Gastroesophageal sphincter (tissue), 4 donors: ENCODE measurements around the gene MT1B. TPM values are rescaled to one million over a fixed set of nuclear protein-coding genes. Genes with fewer than 3 reads are reported as not detected.

Experiments
- ATAC-seq: fragments of 150-250 bp; one replicate; pipeline ENCODE4 v1.9.1; 2016; ENCODE audit warnings: mild to moderate bottlenecking, moderate library complexity
- H3K27ac ChIP-seq, 4 donors: fragments of 200-600 bp; sonication (generic) in 3 of 4; 1 replicate in 3 of 4; 2 replicates in 1 of 4; pipeline ENCODE4 v1.5.1; 2016 to 2019
- H3K27me3 ChIP-seq: fragments of 200-600 bp; sonication (generic); one replicate; pipeline ENCODE4 v1.5.1; 2019
- H3K36me3 ChIP-seq, 2 donors: fragments of 200-600 bp; sonication (generic); one replicate each; pipeline ENCODE4 v1.5.1; 2019; ENCODE audit warnings: control low read depth in 1 of 2
- H3K4me1 ChIP-seq, 3 donors: fragments of 200-600 bp; sonication (generic); 1 replicate in 2 of 3; 2 replicates in 1 of 3; pipeline ENCODE4 v1.5.1; 2016 to 2019; ENCODE audit warnings: control low read depth in 2 of 3
- H3K4me3 ChIP-seq, 2 donors: fragments of 200-600 bp; sonication (generic); one replicate each; pipeline ENCODE4 v1.5.1; 2019; ENCODE audit warnings: mild to moderate bottlenecking in 1 of 2, moderate library complexity in 1 of 2
- H3K9me3 ChIP-seq, 3 donors: fragments of 200-600 bp; sonication (generic); one replicate each; pipeline ENCODE4 v1.5.1; 2017 to 2019; ENCODE audit warnings: control low read depth in 2 of 3
- CTCF ChIP-seq, 4 experiments: fragments of 200-600 bp in 2 of 4; fragments of 450-650 bp in 2 of 4; sonication (generic) in 1 of 4; IDR thresholded peaks; one replicate each; pipeline ENCODE4 v1.5.1; 2017 to 2019; ENCODE audit warnings: antibody characterized with exemption in 4 of 4, mild to moderate bottlenecking in 2 of 4, moderate library complexity in 2 of 4
- EP300 ChIP-seq: sonication (generic); formaldehyde crosslinking; IDR thresholded peaks from one replicate; pipeline ENCODE4 v1.6.1; 2017; ENCODE audit warnings: antibody characterized with exemption, mild to moderate bottlenecking
- POLR2A ChIP-seq, 2 donors: fragments of 450-650 bp; IDR thresholded peaks; one replicate each; pipeline ENCODE4 v1.6.1; 2017; ENCODE audit warnings: antibody characterized with exemption in 2 of 2, mild to moderate bottlenecking in 2 of 2, moderate library complexity in 1 of 2
- POLR2AphosphoS5 ChIP-seq: sonication (generic); formaldehyde crosslinking; IDR thresholded peaks from one replicate; pipeline ENCODE4 v1.6.1; 2017; ENCODE audit warnings: antibody characterized with exemption
- WGBS, 2 donors: methylation state at CpG; one replicate each; pipeline ENCODE4 v1.1.5; 2018; ENCODE audit warnings: low coverage in 1 of 2; 5-methylcytosine and 5-hydroxymethylcytosine counted together
- total RNA-seq, 4 donors: library from RNA; depleted of rRNA; stranded (reverse); fragments of >200 nt; gene quantifications; one replicate each; pipeline ENCODE4 v1.1.0, GENCODE V29; 2016

Gene MT1B
- total RNA-seq, 4 donors from 2014 or later: not detected

- no peak overlapping the region for H3K27ac ChIP-seq
- TF ChIP-seq EP300: no peak
- TF ChIP-seq CTCF (IDR thresholded peaks at IDR 0.05): no peak
- TF ChIP-seq POLR2A (IDR thresholded peaks at IDR 0.05): no peak
- no peak for TF ChIP-seq POLR2AphosphoS5
- no peak overlapping the region for H3K4me3 ChIP-seq
- no peaks in the 10 kb centered on the region for H3K36me3 ChIP-seq
- H3K9me3 ChIP-seq: peaks cover 0 to 10% (median 0%) of the 10 kb centered on the region in 3 donors
- ATAC-seq: no peak
- H3K4me1 ChIP-seq: peaks cover 0 to 8% (median 0%) of the 10 kb centered on the region in 3 donors
- WGBS, 2 donors: 35 to 63% methylated on average over 1 of the region's 1 CpG
- H3K27me3 ChIP-seq: no peaks in the 10 kb centered on the region
These were observed 48.5 kb downstream of the MT1B start for GRCh38 chr16:56700195-56700594.

GRCh38 chr16:56700631-56701030, 48.9 kb downstream of the MT1B start:
- H3K27ac ChIP-seq: no peak overlapping the region
- no peaks in the 10 kb centered on the region for H3K36me3 ChIP-seq
- H3K27me3 ChIP-seq: no peaks in the 10 kb centered on the region
- H3K4me1 ChIP-seq: peaks cover 0 to 8% (median 0%) of the 10 kb centered on the region in 3 donors
- TF ChIP-seq EP300 (no peak), CTCF (IDR thresholded peaks at IDR 0.05) (no peak), POLR2AphosphoS5 (no peak), POLR2A (IDR thresholded peaks at IDR 0.05) (no peak)
- H3K4me3 ChIP-seq: no peak overlapping the region
- 92 to 100% methylated on average over 1 of the region's 1 CpG for WGBS, 2 donors
- no peak for ATAC-seq
- peaks cover 0 to 10% (median 0%) of the 10 kb centered on the region in 3 donors for H3K9me3 ChIP-seq

GRCh38 chr16:56701534-56701933, 49.8 kb downstream of the MT1B start:
- 76 to 94% methylated on average over 3 to 4 of the region's 7 CpGs for WGBS, 2 donors

More at GRCh38 chr16:56701534-56701933, 49.8 kb downstream of the MT1B start:
- H3K4me3 ChIP-seq: no peak overlapping the region
- no peak for ATAC-seq
- H3K27ac ChIP-seq: no peak overlapping the region
- TF ChIP-seq POLR2A (IDR thresholded peaks at IDR 0.05): no peak
- TF ChIP-seq POLR2AphosphoS5: no peak
- TF ChIP-seq EP300: no peak
- TF ChIP-seq CTCF (IDR thresholded peaks at IDR 0.05): no peak
- H3K27me3 ChIP-seq: no peaks in the 10 kb centered on the region
- peaks cover 0 to 10% (median 0%) of the 10 kb centered on the region in 3 donors for H3K9me3 ChIP-seq
- no peaks in the 10 kb centered on the region for H3K36me3 ChIP-seq
- peaks cover 0 to 8% (median 0%) of the 10 kb centered on the region in 3 donors for H3K4me1 ChIP-seq

Other genes starting within 250 kb of the MT1B start
- gene AMFR, start 226.3 kb upstream of the MT1B start, total RNA-seq: 100 to 1,000 TPM; 172 to 216 (median 194) TPM
- gene NUDT21, start 200.6 kb upstream of the MT1B start, total RNA-seq: 10 to 100 TPM; 43.0 to 72.6 (median 55.6) TPM
- 10 to 100 TPM; 40.6 to 55.1 (median 50.4) TPM for gene OGFOD1, start 200.3 kb upstream of the MT1B start, total RNA-seq
- 10 to 100 TPM; 29.4 to 51.2 (median 45.5) TPM for gene BBS2, start 131.9 kb upstream of the MT1B start, total RNA-seq
- not detected for gene MT4, start 86.8 kb upstream of the MT1B start, total RNA-seq
- 1 to 10 TPM in 2 of 4 donors, not detected in 2; 2.0 to 3.6 TPM for gene MT3, start 62.4 kb upstream of the MT1B start, total RNA-seq
- gene MT2A, start 43.3 kb upstream of the MT1B start, total RNA-seq: 100 to 1,000 TPM in 2 of 4 donors, 10 to 100 TPM in 2; 27.2 to 216 (median 119) TPM
- 100 to 1,000 TPM; 101 to 194 (median 144) TPM for gene MT1E, start 26.1 kb upstream of the MT1B start, total RNA-seq
- gene MT1M, start 19.2 kb upstream of the MT1B start, total RNA-seq: 10 to 100 TPM in 2 of 4 donors, 1 to 10 TPM in 2; 2.6 to 36.9 (median 6.9) TPM
- 100 to 1,000 TPM in 1 of 4 donors, 10 to 100 TPM in 1, 1 to 10 TPM in 1, not detected in 1; 9.9 to 171 (median 25.5) TPM for gene MT1A, start 13.2 kb upstream of the MT1B start, total RNA-seq
- gene MT1F, start 6.1 kb downstream of the MT1B start, total RNA-seq: 1 to 10 TPM in 2 of 4 donors, not detected in 2; 1.7 to 4.6 TPM
- 10 to 100 TPM in 3 of 4 donors, not detected in 1; 16.0 to 40.0 (median 21.6) TPM for gene MT1G, start 16.2 kb downstream of the MT1B start, total RNA-seq
- not detected for gene MT1H, start 17.9 kb downstream of the MT1B start, total RNA-seq
- gene MT1X, start 30.6 kb downstream of the MT1B start, total RNA-seq: 100 to 1,000 TPM; 265 to 685 (median 330) TPM
- 10 to 100 TPM; 37.6 to 39.3 (median 38.9) TPM for gene NUP93, start 78.2 kb downstream of the MT1B start, total RNA-seq
- gene SLC12A3, start 213.3 kb downstream of the MT1B start, total RNA-seq: not detected